HepG2 (cell line): ENCODE results near the gene LIPT2. TPM values are rescaled to one million over a fixed set of nuclear protein-coding genes. Genes with fewer than 3 reads are reported as not detected.

Source experiments
- ATAC-seq: fragments of 200-7000 bp; cut with Tn5 transposase; 3 replicates; pipeline ENCODE4 v1.9.1; 2020; ENCODE audit warnings: mild to moderate bottlenecking, moderate library complexity
- BruUV-seq: library from RNA; stranded (reverse); fragments of 400-500 nt; replicated peaks from 2 replicates; lab custom pipeline; 2021; lab: Mats Ljungman, UMichigan
- CTCF ChIA-PET: fragments of 300-600 bp; formaldehyde crosslinking; extraction: SDS; loops from one replicate; lab custom pipeline; 2021; ENCODE audit warnings: low total read pairs, inconsistent platforms, low intra/inter-chr PET ratio; lab: Yijun Ruan, JAX
- POLR2A ChIA-PET: fragments of 350-600 bp; sonication (Branson Sonifier 250); formaldehyde crosslinking; loops from one replicate; lab custom pipeline; 2020; ENCODE audit warnings: antibody characterized with exemption, inconsistent platforms; lab: Yijun Ruan, JAX
- DNase-seq: peaks from one replicate; pipeline ENCODE4 v3.0.0-alpha.2; 2015; ENCODE audit warnings: low spot score
- FAIRE-seq: peaks from 3 replicates; lab custom pipeline; 2011; peaks lifted over from hg19 to GRCh38; lab: Jason Lieb, UNC
- H2AFZ ChIP-seq: one replicate; pipeline ENCODE4 v1.6.1; 2011; ENCODE audit warnings: low read length, inconsistent platforms
- H3K27ac ChIP-seq: fragments of 300-600 bp; 3 replicates; pipeline ENCODE4 v1.8.0; 2011; ENCODE audit warnings: mixed run types, mild to moderate bottlenecking, mixed read lengths, low read length, inconsistent platforms; ENCODE audit not compliant: insufficient read depth; ENCODE audit errors: extremely low read length
- H3K27me3 ChIP-seq, 2 experiments: fragments of 200-600 bp in 1 of 2; 2 replicates in 1 of 2; 3 replicates in 1 of 2; pipeline versions ENCODE4 v1.6.0 to v1.8.0; 2011; ENCODE audit warnings: low read length in 2 of 2, mild to moderate bottlenecking in 2 of 2, moderate library complexity in 2 of 2, inconsistent platforms in 1 of 2; ENCODE audit not compliant: insufficient read depth in 2 of 2, control insufficient read depth in 1 of 2
- H3K36me3 ChIP-seq, 2 experiments: fragments of 200-600 bp in 1 of 2; replicated peaks in 1 of 2; 2 replicates in 1 of 2; 3 replicates in 1 of 2; pipeline versions ENCODE4 v1.5.1 to v1.8.0; 2011; ENCODE audit warnings: low read length in 2 of 2, inconsistent platforms in 1 of 2; ENCODE audit not compliant: insufficient read depth in 2 of 2, control insufficient read depth in 1 of 2
- H3K4me1 ChIP-seq: 2 replicates; pipeline ENCODE4 v1.5.1; 2012; ENCODE audit warnings: low read length, inconsistent platforms; ENCODE audit not compliant: insufficient read depth
- H3K4me2 ChIP-seq: 2 replicates; pipeline ENCODE4 v1.6.0; 2011; ENCODE audit warnings: low read depth, low read length, inconsistent platforms
- H3K4me3 ChIP-seq, 3 experiments: fragments of 200-600 bp in 1 of 3; sonication (generic), shearing (Covaris generic) in 1 of 3; replicated peaks in 1 of 3; 2 replicates each; pipeline ENCODE4 v1.5.1; 2011 to 2016; ENCODE audit warnings: low read length in 3 of 3, inconsistent platforms in 2 of 3, low read depth in 2 of 3, mild to moderate bottlenecking in 2 of 3, control low read depth in 1 of 3, mixed read lengths in 1 of 3; ENCODE audit not compliant: insufficient read depth in 1 of 3
- H3K79me2 ChIP-seq: one replicate; pipeline ENCODE4 v1.6.1; 2011; ENCODE audit warnings: low read length, inconsistent platforms; ENCODE audit not compliant: insufficient read depth
- H3K9ac ChIP-seq: 2 replicates; pipeline ENCODE4 v1.6.0; 2011; ENCODE audit warnings: mild to moderate bottlenecking, low read depth, low read length, inconsistent platforms; ENCODE audit not compliant: insufficient read depth
- H3K9me3 ChIP-seq: 2 replicates; pipeline ENCODE4 v1.5.1; 2012; ENCODE audit warnings: mild to moderate bottlenecking, low read length
- H4K20me1 ChIP-seq: 2 replicates; pipeline ENCODE4 v1.6.0; 2011; ENCODE audit warnings: inconsistent platforms, mild to moderate bottlenecking, low read length, moderate library complexity; ENCODE audit not compliant: insufficient read depth
- ARID3A ChIP-seq: IDR thresholded peaks from 2 replicates; pipeline ENCODE4 v1.6.1; 2012; ENCODE audit warnings: low read depth, low read length, improper control_type of control experiment
- KAT2B ChIP-seq: fragments of 150-350 bp; IDR thresholded peaks from 2 replicates; pipeline ENCODE4 v1.6.1; 2014; ENCODE audit warnings: low read depth, low read length, borderline replicate concordance
- MATR3 ChIP-seq: sonication (generic); formaldehyde crosslinking; IDR thresholded peaks from 2 replicates; pipeline ENCODE4 v1.4.0; 2020; ENCODE audit warnings: missing genetic modification reagents
- NR2F2 ChIP-seq: IDR thresholded peaks from 2 replicates; pipeline ENCODE4 v1.6.1; 2012; ENCODE audit warnings: low read depth, inconsistent platforms, borderline replicate concordance
- RBAK ChIP-seq: sonication (generic); formaldehyde crosslinking; IDR thresholded peaks from 2 replicates; pipeline ENCODE4 v1.5.1; 2020; ENCODE audit warnings: mild to moderate bottlenecking, missing genetic modification reagents
- SAFB2 ChIP-seq: sonication (generic); formaldehyde crosslinking; IDR thresholded peaks from 2 replicates; pipeline ENCODE4 v1.5.1; 2020; ENCODE audit warnings: missing genetic modification reagents, low read depth, mild to moderate bottlenecking, borderline replicate concordance
- SATB2 ChIP-seq: sonication (generic); formaldehyde crosslinking; IDR thresholded peaks from 2 replicates; pipeline ENCODE4 v1.5.0; 2020; ENCODE audit warnings: missing genetic modification reagents
- SIX1 ChIP-seq: sonication (generic); formaldehyde crosslinking; IDR thresholded peaks from 2 replicates; pipeline ENCODE4 v1.4.0; 2020; ENCODE audit warnings: missing genetic modification reagents, borderline replicate concordance
- SIX4 ChIP-seq: sonication (generic); formaldehyde crosslinking; IDR thresholded peaks from 2 replicates; pipeline ENCODE4 v1.4.0; 2020; ENCODE audit warnings: missing genetic modification reagents
- ZBTB46 ChIP-seq: sonication (generic); formaldehyde crosslinking; IDR thresholded peaks from 2 replicates; pipeline ENCODE4 v1.4.0; 2020; ENCODE audit warnings: mild to moderate bottlenecking, missing genetic modification reagents, borderline replicate concordance
- ZNF343 ChIP-seq: sonication (generic); formaldehyde crosslinking; IDR thresholded peaks from 2 replicates; pipeline ENCODE4 v1.4.0; 2020; ENCODE audit warnings: mild to moderate bottlenecking, missing genetic modification reagents
- ZNF512 ChIP-seq: sonication (generic); formaldehyde crosslinking; IDR thresholded peaks from 2 replicates; pipeline ENCODE4 v1.4.0; 2020; ENCODE audit warnings: mild to moderate bottlenecking, missing genetic modification reagents
- ZNF512B ChIP-seq: sonication (generic); formaldehyde crosslinking; IDR thresholded peaks from 2 replicates; pipeline ENCODE4 v1.5.1; 2020; ENCODE audit warnings: missing genetic modification reagents, mild to moderate bottlenecking, borderline replicate concordance
- ZNF850 ChIP-seq: sonication (generic); formaldehyde crosslinking; conservative IDR thresholded peaks from 2 replicates; pipeline ENCODE4 v1.9.0; 2021; ENCODE audit warnings: mild to moderate bottlenecking, missing genetic modification reagents
- ZXDC ChIP-seq: sonication (generic); formaldehyde crosslinking; IDR thresholded peaks from 2 replicates; pipeline ENCODE4 v1.5.0; 2020; ENCODE audit warnings: mild to moderate bottlenecking, missing genetic modification reagents
- WGBS: methylation state at CpG from one replicate; pipeline ENCODE4 v1.1.6; 2017; ENCODE audit warnings: low lambda C conversion rate; 5-methylcytosine and 5-hydroxymethylcytosine counted together
- in situ Hi-C: cut with HindIII; loops from 2 replicates; pipeline ENCODE4 v1.10.0; 2017; ENCODE audit warnings: low pct_unique_long_range_greater_than_20kb; ENCODE audit not compliant: extremely low pct_ligation_motif_present
- intact Hi-C: fragments of 100-400 bp; cut with micrococcal nuclease; formaldehyde crosslinking; loops from one replicate; pipeline ENCODE4 v1.10.0; 2022; ENCODE audit not compliant: unreplicated experiment
- polyA plus RNA-seq, 8 experiments: library from polyadenylated mRNA; depleted of rRNA in 3 of 8; stranded (reverse) in 7 of 8; unstranded in 1 of 8; fragments of >200 nt; fragmentation: Illumina TruSeq in 4 of 8; extraction: Trizol in 4 of 8; gene quantifications; 2 replicates each; pipeline versions ENCODE4 v1.2.1 to v1.2.3, GENCODE V29; 2011 to 2016; ENCODE audit warnings: low read depth in 4 of 8, missing spikeins in 1 of 8, mixed read lengths in 1 of 8; ENCODE audit not compliant: insufficient read depth in 1 of 8
- total RNA-seq, 5 experiments: library from RNA; depleted of rRNA; stranded (reverse); fragments of >200 nt; fragmentation: Illumina TruSeq; extraction: Trizol; gene quantifications; 2 replicates each; pipeline ENCODE4 v1.2.3, GENCODE V29; 2016; ENCODE audit warnings: low read depth in 1 of 5

LIPT2 gene
- total and polyA plus RNA-seq, 2 of the 13 experiments (the other 11 are each of a cell fraction or from before 2014, with no cell fraction given), result 3.0 to 5.6 TPM

GRCh38 chr11:74490941-74491340, 2.6 kb downstream of the LIPT2 start:
- Histone ChIP-seq H3K27ac (no peak overlapping the region), H3K4me1 (peaks cover 29% of the 10 kb centered on the region), H3K4me3 (no peak overlapping the region), H2AFZ (no peak overlapping the region), H4K20me1 (no peaks in the 10 kb centered on the region), H3K27me3 (no peaks in the 10 kb centered on the region; a peak in 1 of 5 replicates), H3K4me2 (no peak overlapping the region), H3K9me3 (no peaks in the 10 kb centered on the region), H3K36me3 (no peaks in the 10 kb centered on the region), H3K79me2 (no peaks in the 10 kb centered on the region), H3K9ac (no peak overlapping the region)
- ChIA-PET CTCF (no interaction called here), POLR2A (no interaction called here)
- in situ Hi-C loops (no loop called here), intact Hi-C loops (no loop called here)
- no TSS peak for BruUV-seq
- DNase-seq, result no peak
- WGBS, result 72% methylated on average over 4 of the region's 4 CpGs
- ATAC-seq, result no peak
- FAIRE-seq, result no peak
- TF ChIP-seq ZNF850 (CRISPR knock-in tag) (no peak), SIX1 (CRISPR knock-in tag) (no peak), ZNF512B (CRISPR knock-in tag) (no peak), SATB2 (no peak), NR2F2 (no peak), ZNF343 (CRISPR knock-in tag) (no peak), ZBTB46 (CRISPR knock-in tag) (no peak), KAT2B (no peak), SAFB2 (CRISPR knock-in tag) (no peak), SIX4 (CRISPR knock-in tag) (no peak), ZXDC (CRISPR knock-in tag) (no peak), ARID3A (no peak), ZNF512 (CRISPR knock-in tag) (no peak), MATR3 (no peak), RBAK (CRISPR knock-in tag) (no peak)
